AG10803 (cell line): ENCODE data around the gene CDK8.
"Not testable (repeated sequence)": the region's sequence is repeated elsewhere in the genome, so short reads cannot be mapped to it uniquely, and the experiment has no call there.

ENCODE experiments used
- DNase-seq: peaks from one replicate; pipeline ENCODE4 v3.0.0; 2010; ENCODE audit warnings: low read depth
- H3K4me3 ChIP-seq: 2 replicates; pipeline ENCODE4 v1.5.1; 2011; ENCODE audit warnings: mild to moderate bottlenecking, low read length, control low read depth
- CTCF ChIP-seq: conservative IDR thresholded peaks from 2 replicates; pipeline ENCODE4 v1.5.1; 2011; ENCODE audit warnings: mild to moderate bottlenecking, low read length, control low read depth, inconsistent platforms

The CDK8 gene

DNA sequence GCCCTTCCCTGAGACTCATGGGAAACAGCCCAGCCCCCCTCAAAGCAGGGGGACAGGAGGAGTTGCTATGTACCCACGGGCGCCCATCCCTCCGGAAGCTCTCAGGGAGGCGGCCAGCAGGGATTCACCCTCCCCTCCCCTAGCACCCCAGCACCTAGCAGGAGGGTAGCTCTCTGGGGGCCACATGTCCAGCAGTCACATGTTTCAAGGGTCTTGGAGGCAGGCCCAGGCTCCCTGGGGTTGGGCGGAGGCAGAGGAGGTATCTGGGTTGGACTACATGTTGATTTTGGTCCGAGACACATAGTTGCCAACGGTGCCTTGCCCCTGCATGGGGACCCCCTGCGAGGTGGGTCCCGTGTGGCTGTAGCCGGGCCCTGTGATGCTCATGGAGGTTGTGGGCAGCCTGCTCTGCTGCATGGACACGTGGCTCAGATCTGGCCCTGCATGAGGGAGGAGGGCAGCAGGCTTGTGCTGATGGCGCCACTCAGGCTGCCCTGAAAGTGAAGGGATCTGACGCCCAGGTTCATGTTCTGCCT, 24.8 kb upstream of the CDK8 start:
- no peak for DNase-seq
- H3K4me3 ChIP-seq = no peak overlapping the region
- TF ChIP-seq CTCF = no peak

DNA sequence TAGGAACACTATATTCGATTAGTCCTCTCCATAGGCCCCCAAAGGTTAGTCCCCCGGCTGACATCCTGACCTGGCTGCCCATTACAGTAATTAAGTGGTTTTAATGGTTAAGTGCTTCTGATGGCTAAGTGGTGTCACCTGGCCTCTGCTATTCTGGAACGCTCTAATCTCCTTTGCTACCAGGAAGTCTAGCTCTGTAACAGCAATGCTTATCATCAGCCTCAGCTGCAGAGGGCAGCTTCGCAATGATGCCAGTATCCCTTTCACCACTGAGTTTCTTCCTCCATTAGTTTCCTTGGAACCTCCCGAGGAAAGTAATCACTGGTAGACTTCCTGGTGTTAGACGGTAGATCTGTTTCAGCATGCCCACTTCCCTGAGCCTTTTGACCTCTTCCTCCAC, 23.2 kb upstream of the CDK8 start:
- no peak for DNase-seq
- H3K4me3 ChIP-seq = no peak overlapping the region
- no peak for TF ChIP-seq CTCF

GRCh38 chr13:26236296-26236695, 17.6 kb upstream of the CDK8 start:
- TF ChIP-seq CTCF = no peak
- DNase-seq = no peak
- no peak overlapping the region for H3K4me3 ChIP-seq

DNA sequence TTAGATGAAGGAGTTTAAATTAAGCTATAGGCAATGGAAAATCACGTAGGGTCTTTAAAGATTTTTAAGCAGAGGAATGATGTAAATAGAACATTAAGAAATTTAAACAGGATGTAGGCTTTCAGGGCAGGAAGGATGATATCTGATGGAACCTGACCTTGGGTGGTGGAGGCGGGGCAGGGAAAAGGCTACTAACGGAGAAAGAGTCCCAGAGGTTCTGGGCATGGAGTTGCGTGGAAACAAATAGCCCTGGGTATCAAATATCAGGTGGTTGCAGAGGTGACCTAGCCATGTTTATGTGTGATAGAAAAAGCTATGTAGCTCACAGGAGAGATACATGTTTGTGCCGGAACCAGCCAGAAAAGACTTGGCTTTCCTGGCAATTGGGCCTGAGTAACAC, 7.8 kb upstream of the CDK8 start:
- TF ChIP-seq CTCF = no peak
- DNase-seq = no peak
- H3K4me3 ChIP-seq = no peak overlapping the region

- no peak for DNase-seq
- TF ChIP-seq CTCF = no peak
- H3K4me3 ChIP-seq = no peak overlapping the region
Measured at GRCh38 chr13:26247011-26247410, 6.9 kb upstream of the CDK8 start.

DNA sequence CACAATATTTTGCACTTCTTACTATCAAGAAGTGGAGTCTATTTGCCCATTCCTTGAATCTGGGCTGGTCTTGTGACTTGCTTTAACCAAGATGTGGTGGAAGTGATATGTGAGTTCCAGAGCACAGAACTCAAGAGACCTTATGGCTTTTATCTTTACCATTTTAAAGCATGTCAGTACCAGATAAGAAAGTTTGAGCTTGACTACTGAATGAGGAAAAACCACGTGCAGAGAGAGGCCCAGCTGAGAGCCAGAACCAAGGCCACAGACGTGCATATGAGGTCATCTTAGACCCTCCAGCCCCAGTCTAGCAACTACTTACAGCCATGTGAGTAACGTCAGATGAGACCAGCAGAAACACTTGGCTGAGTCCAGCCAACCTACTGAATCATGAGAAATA, 6.3 kb upstream of the CDK8 start:
- no peak for TF ChIP-seq CTCF
- DNase-seq = no peak
- H3K4me3 ChIP-seq = no peak overlapping the region

DNA sequence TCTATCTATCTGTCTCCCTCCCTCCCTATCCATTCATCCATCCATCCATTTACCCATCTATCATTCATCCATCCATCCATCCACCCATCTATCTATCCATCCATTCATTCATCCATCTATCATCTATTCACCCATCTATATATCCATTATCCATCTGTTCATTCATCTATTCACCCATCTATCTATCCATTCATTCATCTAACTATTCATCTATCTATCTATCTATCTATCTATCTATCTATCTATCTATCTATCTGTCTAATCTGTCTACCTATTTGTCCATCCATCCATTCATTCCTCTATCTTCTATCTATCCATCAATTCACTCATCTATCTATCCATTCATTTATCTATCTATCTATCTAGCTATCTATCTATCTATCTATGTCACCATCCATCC, 4.4 kb upstream of the CDK8 start:
- H3K4me3 ChIP-seq = no peak overlapping the region
- no peak for TF ChIP-seq CTCF
- no peak for DNase-seq

- DNase-seq, H3K4me3 ChIP-seq: not testable (repeated sequence)
Measured at GRCh38 chr13:26252006-26252405, 1.9 kb upstream of the CDK8 start.
